IPS-18c (cell line): Measurements from ENCODE around the gene FER1L5.

Experiments used
- H3K4me3 ChIP-seq: 2 replicates; pipeline ENCODE4 v1.7.0; 2013; ENCODE audit warnings: low read depth, mild to moderate bottlenecking, low read length, moderate library complexity; ENCODE audit not compliant: insufficient read depth
- H3K9me3 ChIP-seq: one replicate; pipeline ENCODE4 v1.6.1; 2013; ENCODE audit warnings: mild to moderate bottlenecking, low read length, moderate library complexity; ENCODE audit not compliant: control insufficient read depth, insufficient read depth

FER1L5 gene

GRCh38 chr2:96687711-96688640, 45.4 kb downstream of the FER1L5 start:
- Histone ChIP-seq H3K4me3 (no peak overlapping the region), H3K9me3 (no peaks in the 10 kb centered on the region)

- Histone ChIP-seq H3K4me3 (no peak overlapping the region), H3K9me3 (no peaks in the 10 kb centered on the region)
Observed at GRCh38 chr2:96688649-96689430, 46.3 kb downstream of the FER1L5 start.

DNA sequence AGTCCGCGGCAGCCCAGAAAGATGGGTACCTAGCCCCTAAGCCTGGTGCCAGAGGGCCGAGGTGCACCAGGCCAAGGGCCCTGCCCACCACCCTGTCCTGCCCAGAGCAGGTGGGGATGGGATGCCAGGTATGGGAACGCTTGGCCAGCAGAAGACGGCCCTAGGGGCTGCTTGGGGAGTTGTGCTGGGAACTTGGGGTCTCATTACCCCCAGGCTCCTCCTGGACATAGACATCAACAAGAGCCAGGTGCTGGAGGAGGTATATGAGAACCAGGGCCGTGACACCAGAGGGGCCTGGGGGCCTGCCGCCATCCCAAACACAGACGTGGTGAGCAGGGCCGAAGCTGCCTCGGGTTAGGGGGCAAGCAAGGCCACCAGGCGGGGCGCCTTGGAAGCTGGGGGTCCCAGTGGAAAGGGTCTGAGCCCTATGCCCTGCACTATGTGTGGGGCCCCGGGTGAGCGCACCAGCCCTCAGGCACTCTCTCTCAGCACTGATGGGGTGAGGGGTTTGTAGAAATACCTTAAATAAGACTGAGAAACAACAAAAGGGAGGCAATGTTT, 46.9 kb downstream of the FER1L5 start:
- Histone ChIP-seq H3K9me3 (no peaks in the 10 kb centered on the region), H3K4me3 (no peak overlapping the region)

- Histone ChIP-seq H3K9me3 (no peaks in the 10 kb centered on the region), H3K4me3 (no peak overlapping the region)
Observed at GRCh38 chr2:96690306-96691021, 47.9 kb downstream of the FER1L5 start.

DNA sequence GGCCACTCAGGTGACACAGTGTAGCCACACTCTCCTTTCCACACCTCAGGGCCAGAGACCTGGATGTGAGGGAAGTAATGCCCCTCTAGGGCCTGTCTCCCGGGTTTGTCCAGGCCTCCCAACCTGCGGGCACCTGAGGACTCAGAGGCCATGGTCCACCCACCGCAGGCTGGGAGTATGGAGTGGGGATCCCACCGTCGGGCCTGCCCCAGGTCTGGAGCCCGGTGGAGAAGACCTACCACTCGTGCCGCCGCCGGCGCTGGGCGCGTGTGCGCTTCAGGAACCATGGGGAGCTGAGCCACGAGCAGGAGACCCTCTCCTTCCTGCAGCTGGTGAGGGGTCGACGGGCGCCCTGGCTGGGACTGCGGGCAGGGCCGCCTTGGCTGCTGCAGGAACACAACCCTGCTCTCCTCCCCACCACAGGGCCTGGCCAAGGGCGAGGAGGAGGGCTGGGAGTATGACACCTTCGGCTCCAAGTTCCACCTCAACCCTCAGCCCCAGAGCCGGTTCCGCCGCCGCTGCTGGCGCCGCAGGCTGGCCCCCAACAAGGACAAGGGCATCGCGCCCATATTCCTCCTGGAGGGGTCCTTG, 48.6 kb downstream of the FER1L5 start:
- Histone ChIP-seq H3K9me3 (no peaks in the 10 kb centered on the region), H3K4me3 (no peak overlapping the region)

DNA sequence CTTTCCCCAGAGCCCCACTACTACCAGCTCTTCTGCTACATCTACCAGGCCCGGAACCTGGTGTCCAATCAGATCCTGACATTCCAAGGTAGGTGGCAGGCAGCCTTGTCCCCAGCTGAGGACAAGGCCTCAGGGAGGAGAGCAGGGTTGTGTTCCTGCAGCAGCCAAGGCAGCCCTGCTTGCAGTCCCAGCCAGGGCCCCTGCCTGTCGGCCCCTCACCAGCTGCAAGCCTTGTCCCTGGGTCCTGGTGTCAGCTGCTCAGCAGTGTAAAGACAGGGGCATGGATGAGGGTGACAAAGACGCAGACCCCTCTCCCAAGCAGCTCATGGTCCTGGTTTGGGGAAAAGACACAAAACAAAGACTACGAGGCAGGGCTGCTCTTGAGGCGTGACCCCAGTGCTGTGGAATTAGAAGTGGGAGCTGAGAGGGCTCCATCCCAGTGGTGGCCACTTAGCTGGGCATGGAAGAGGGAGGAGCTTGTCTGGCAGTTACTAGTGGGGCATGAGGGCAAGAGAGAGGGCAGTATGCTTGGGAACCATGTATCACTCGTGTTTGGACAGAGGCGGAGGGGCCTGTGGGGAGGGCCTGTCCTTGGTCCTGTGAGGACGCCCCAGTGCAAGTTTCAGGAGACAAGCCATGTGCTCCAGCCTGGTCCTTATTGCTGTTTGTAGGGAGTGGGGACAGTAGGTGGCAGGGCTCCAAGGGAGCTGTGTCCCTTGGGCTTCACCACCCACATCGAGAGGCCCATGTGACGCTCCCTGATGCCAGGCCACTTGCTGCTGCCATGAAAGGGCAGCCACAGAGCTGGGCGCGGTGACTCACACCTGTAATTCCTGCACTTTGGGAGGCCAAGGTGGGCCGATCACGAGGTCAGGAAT, 49.8 kb downstream of the FER1L5 start:
- no peaks in the 10 kb centered on the region for H3K9me3 ChIP-seq

DNA sequence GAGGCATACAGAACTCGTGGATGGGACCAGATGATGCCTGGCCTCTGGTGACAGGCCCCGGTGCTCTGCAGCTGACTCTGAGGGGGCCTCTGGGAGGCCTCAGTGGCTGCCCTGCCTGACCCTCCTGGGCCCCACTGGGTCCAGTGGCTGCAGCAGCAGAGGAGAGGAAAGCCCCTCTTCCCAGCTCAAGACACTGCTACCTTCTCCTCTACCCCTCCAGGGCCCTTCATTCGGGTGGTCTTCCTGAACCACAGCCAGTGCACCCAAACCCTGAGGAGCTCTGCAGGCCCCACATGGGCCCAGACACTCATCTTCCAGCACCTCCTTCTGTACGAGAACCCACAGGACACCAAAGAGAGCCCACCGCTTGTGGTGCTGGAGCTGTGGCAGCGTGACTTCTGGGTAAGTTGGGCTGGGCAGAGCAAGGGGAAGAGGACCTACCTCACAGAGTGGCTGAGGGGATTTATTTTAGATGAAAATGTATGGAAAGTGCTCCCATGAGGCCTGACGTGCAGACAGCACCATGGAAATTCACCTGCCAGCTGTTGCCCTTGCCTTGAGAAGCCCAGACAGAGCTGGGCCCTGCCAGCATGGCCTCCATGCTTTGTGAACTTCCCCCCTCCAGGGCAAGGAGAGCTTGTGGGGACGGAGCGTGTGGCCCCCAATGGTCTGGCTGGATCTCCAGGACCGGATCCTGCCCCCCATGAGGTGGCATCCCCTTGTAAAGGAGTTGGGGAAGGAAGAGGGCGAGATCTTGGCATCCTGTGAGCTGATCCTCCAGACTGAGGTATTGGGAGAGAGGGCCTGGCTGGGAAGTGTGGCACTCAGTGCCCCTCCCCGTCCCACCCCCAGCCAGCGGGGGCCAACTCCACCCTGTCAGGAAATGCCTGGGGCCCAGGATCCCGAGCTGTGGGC, 51.0 kb downstream of the FER1L5 start:
- Histone ChIP-seq H3K4me3 (no peak overlapping the region), H3K9me3 (peaks cover 2% of the 10 kb centered on the region)

More for the DNA sequence above, 49.8 kb downstream of the FER1L5 start:
- no peak overlapping the region for H3K4me3 ChIP-seq

GRCh38 chr2:96694279-96694678, 51.7 kb downstream of the FER1L5 start:
- Histone ChIP-seq H3K4me3 (no peak overlapping the region), H3K9me3 (peaks cover 2% of the 10 kb centered on the region)

GRCh38 chr2:96694816-96695455, 52.4 kb downstream of the FER1L5 start:
- H3K4me3 ChIP-seq = no peak overlapping the region
- H3K9me3 ChIP-seq = peaks cover 2% of the 10 kb centered on the region

- Histone ChIP-seq H3K9me3 (peaks cover 2% of the 10 kb centered on the region), H3K4me3 (no peak overlapping the region)
Observed at GRCh38 chr2:96695602-96696001, 53.0 kb downstream of the FER1L5 start.

- H3K4me3 ChIP-seq = no peak overlapping the region
- H3K9me3 ChIP-seq = peaks cover 2% of the 10 kb centered on the region
Observed at GRCh38 chr2:96697476-96697875, 54.9 kb downstream of the FER1L5 start.

GRCh38 chr2:96698221-96698861, 55.8 kb downstream of the FER1L5 start:
- peaks cover 2% of the 10 kb centered on the region for H3K9me3 ChIP-seq
- no peak overlapping the region for H3K4me3 ChIP-seq

GRCh38 chr2:96699021-96699420, 56.5 kb downstream of the FER1L5 start:
- H3K9me3 ChIP-seq = peaks cover 2% of the 10 kb centered on the region
- no peak overlapping the region for H3K4me3 ChIP-seq

- no peak overlapping the region for H3K4me3 ChIP-seq
- H3K9me3 ChIP-seq = peaks cover 2% of the 10 kb centered on the region
Observed at GRCh38 chr2:96699621-96700020, 57.1 kb downstream of the FER1L5 start.
